ENCODE data around the gene LINC01488. TPM values are rescaled to one million over a fixed set of nuclear protein-coding genes. Genes with fewer than 3 reads are reported as not detected.

LINC01488 gene
- total and polyA plus RNA-seq, 10 of the 15 experiments (the other 5 are each of a cell fraction or from before 2014, with no cell fraction given) = not detected

- ATAC-seq (no peak), FAIRE-seq (no peak), DNase-seq (ENCODE audit: low read depth, low spot score) (no peak)
- ChIA-PET SMC1A (ENCODE audit: uncharacterized antibody, unreplicated experiment) (no interaction called here), CTCF (no interaction called here), POLR2A (no interaction called here), RAD21 (ENCODE audit: unreplicated experiment) (no interaction called here)
- Histone ChIP-seq H3K9ac (ENCODE audit: control insufficient read depth, insufficient read depth, low read length) (no peak overlapping the region), H3K79me2 (ENCODE audit: control insufficient read depth, insufficient read depth, low read length) (no peaks in the 10 kb centered on the region), H2AFZ (ENCODE audit: control insufficient read depth, low read depth, low read length) (no peak overlapping the region), H3K27ac (ENCODE audit: control insufficient read depth, insufficient read depth) (no peak overlapping the region), H4K20me1 (ENCODE audit: control insufficient read depth, insufficient read depth) (no peaks in the 10 kb centered on the region), H3K4me1 (ENCODE audit: control insufficient read depth, insufficient read depth, low read length) (no peaks in the 10 kb centered on the region), H3K4me3 (no peak overlapping the region), H3K4me2 (ENCODE audit: control insufficient read depth, insufficient read depth) (no peak overlapping the region), H3K9me3 (replicated peaks; ENCODE audit: control insufficient read depth, insufficient read depth, low read length) (peaks cover 2% of the 10 kb centered on the region; the same call in 1 of the 3 replicates), H3K27me3 (replicated peaks in 1 of 2; ENCODE audit: control insufficient read depth in 2 of 2, insufficient read depth in 2 of 2, low read length in 1 of 2) (peaks cover 0 to 2% of the 10 kb centered on the region in 2 experiments; a peak in 2 of 4 replicates), H3K36me3 (ENCODE audit: control insufficient read depth in 2 of 2, insufficient read depth in 2 of 2, low read length in 1 of 2) (no peaks in the 10 kb centered on the region)
- TF ChIP-seq TCF3 (IDR thresholded peaks at IDR 0.05; ENCODE audit: borderline replicate concordance, insufficient read depth, low read depth, low read length) = no peak
- no peak for TF ChIP-seq USF2 (IDR thresholded peaks at IDR 0.05; ENCODE audit: borderline replicate concordance, low read depth, low read length)
- no peak for TF ChIP-seq HDAC6 (IDR thresholded peaks at IDR 0.05; ENCODE audit: unreplicated experiment)
- TF ChIP-seq SRF (IDR thresholded peaks at IDR 0.05; ENCODE audit: low read depth in 2 of 2, low read length in 2 of 2) = no peak
- TF ChIP-seq EP300 (IDR thresholded peaks at IDR 0.05; ENCODE audit: borderline replicate concordance in 1 of 2, control insufficient read depth in 1 of 2, low read depth in 2 of 2, low read length in 2 of 2) = no peak
- TF ChIP-seq SREBF2 (IDR thresholded peaks at IDR 0.05; ENCODE audit: low read length) = no peak
- no peak for TF ChIP-seq ZBTB11 (CRISPR knock-in tag; IDR thresholded peaks at IDR 0.05)
- TF ChIP-seq MEF2B (IDR thresholded peaks at IDR 0.05; ENCODE audit: partially characterized antibody, poor library complexity, severe bottlenecking) = no peak
- in situ Hi-C loops (cut with MboI) = no loop called here
- WGBS (ENCODE audit: insufficient coverage, insufficient replicate concordance, low lambda C conversion rate, missing lambda C conversion rate) = 50% methylated on average over 18 of the region's 19 CpGs
- intact Hi-C loops (cut with micrococcal nuclease; ENCODE audit: unreplicated experiment) = no loop called here
- no TSS peak for BruUV-seq (replicated peaks)
Measured at GRCh38 chr11:69475141-69475865, 6.2 kb upstream of the LINC01488 start.
